SK-N-SH treated with all-trans-retinoic acid at 6 μM for 48 hours (cell line): ENCODE results near the gene TOMM20L.
A peak's percentile ranks its signal among the peaks of the same experiment; 100 is the strongest.

Experiments used
- ATAC-seq: fragments of 200-7000 bp; cut with Tn5 transposase; 3 replicates; pipeline ENCODE4 v1.9.1; 2020; ENCODE audit warnings: mild to moderate bottlenecking, moderate library complexity
- BACH2 ChIP-seq: fragments of 250-450 bp; sonication (Bioruptor Pico); IDR thresholded peaks from 2 replicates; pipeline ENCODE4 v1.9.0; 2021; ENCODE audit warnings: mild to moderate bottlenecking, borderline replicate concordance
- CREB5 ChIP-seq: fragments of 250-450 bp; sonication (Bioruptor Pico); IDR thresholded peaks from 2 replicates; pipeline ENCODE4 v1.5.1; 2020; ENCODE audit warnings: low read depth, mild to moderate bottlenecking, moderate library complexity
- CSDC2 ChIP-seq: fragments of 250-450 bp; sonication (Bioruptor Pico); IDR thresholded peaks from 2 replicates; pipeline ENCODE4 v1.5.0; 2020; ENCODE audit warnings: mild to moderate bottlenecking, moderate library complexity
- CSRNP3 ChIP-seq: fragments of 250-450 bp; sonication (Bioruptor Pico); IDR thresholded peaks from 2 replicates; pipeline ENCODE4 v1.5.1; 2021; ENCODE audit warnings: mild to moderate bottlenecking, moderate library complexity
- GLIS3 ChIP-seq: fragments of 250-450 bp; sonication (Bioruptor Pico); IDR thresholded peaks from 2 replicates; pipeline ENCODE4 v1.5.0; 2020; ENCODE audit warnings: mild to moderate bottlenecking, moderate library complexity
- ISL1 ChIP-seq: fragments of 250-450 bp; sonication (Bioruptor Pico); IDR thresholded peaks from 2 replicates; pipeline ENCODE4 v2.1.2; 2022; ENCODE audit warnings: mild to moderate bottlenecking, moderate library complexity
- OSR1 ChIP-seq: fragments of 250-450 bp; sonication (Bioruptor Pico); IDR thresholded peaks from 2 replicates; pipeline ENCODE4 v1.8.0; 2022; ENCODE audit warnings: moderate library complexity, mild to moderate bottlenecking, inconsistent platforms
- PATZ1 ChIP-seq: fragments of 250-450 bp; sonication (Bioruptor Pico); IDR thresholded peaks from 2 replicates; pipeline ENCODE4 v1.8.0; 2020; ENCODE audit warnings: mild to moderate bottlenecking, moderate library complexity, borderline replicate concordance
- POU6F1 ChIP-seq: fragments of 250-450 bp; sonication (Bioruptor Pico); IDR thresholded peaks from 2 replicates; pipeline ENCODE4 v1.8.0; 2021; ENCODE audit warnings: low read depth, mild to moderate bottlenecking, moderate library complexity, borderline replicate concordance
- PPARA ChIP-seq: fragments of 250-450 bp; sonication (Bioruptor Pico); IDR thresholded peaks from 2 replicates; pipeline ENCODE4 v1.5.0; 2020; ENCODE audit warnings: mild to moderate bottlenecking, borderline replicate concordance
- RARB ChIP-seq: fragments of 250-450 bp; sonication (Bioruptor Pico); IDR thresholded peaks from 2 replicates; pipeline ENCODE4 v1.8.0; 2021; ENCODE audit warnings: mild to moderate bottlenecking, moderate library complexity
- SNAI2 ChIP-seq: fragments of 250-450 bp; sonication (Bioruptor Pico); IDR thresholded peaks from 2 replicates; pipeline ENCODE4 v1.5.0; 2020; ENCODE audit warnings: mild to moderate bottlenecking, moderate library complexity
- TCF4 ChIP-seq: fragments of 250-450 bp; sonication (Bioruptor Pico); IDR thresholded peaks from 2 replicates; pipeline ENCODE4 v1.8.0; 2021; ENCODE audit warnings: mild to moderate bottlenecking, moderate library complexity, borderline replicate concordance
- TOX ChIP-seq: fragments of 250-450 bp; sonication (Bioruptor Pico); IDR thresholded peaks from 2 replicates; pipeline ENCODE4 v1.8.0; 2021; ENCODE audit warnings: mild to moderate bottlenecking, moderate library complexity, borderline replicate concordance
- TSHZ2 ChIP-seq: fragments of 250-450 bp; sonication (Bioruptor Pico); IDR thresholded peaks from 2 replicates; pipeline ENCODE4 v1.5.0; 2020; ENCODE audit warnings: mild to moderate bottlenecking, moderate library complexity
- ZNF565 ChIP-seq: fragments of 450-650 bp; formaldehyde crosslinking; conservative IDR thresholded peaks from 2 replicates; pipeline ENCODE4 v1.5.0; 2020; ENCODE audit warnings: low read depth, mild to moderate bottlenecking, moderate library complexity
- ZNF8 ChIP-seq: fragments of 450-650 bp; formaldehyde crosslinking; IDR thresholded peaks from 2 replicates; pipeline ENCODE4 v1.5.0; 2020; ENCODE audit warnings: mild to moderate bottlenecking, moderate library complexity

TOMM20L gene

GRCh38 chr14:58427281-58428117 is 31.8 kb downstream of the TOMM20L start, which contains the start of the genes KIAA0586 and TIMM9:
Gene KIAA0586 (plus strand): TSS chr14:58427719. CDS start chr14:58428265, 546 bp downstream.
Gene TIMM9 (minus strand): TSS chr14:58427531. CDS start chr14:58411945, 15,586 bp downstream.
- TF ChIP-seq SNAI2 (CRISPR knock-in tag), result no peak
- 0 out of 2 replicates have a peak, but pooled peaks have one; percentile 80 for TF ChIP-seq POU6F1 (CRISPR knock-in tag)
- ATAC-seq, result peak; percentile 91

- TF ChIP-seq CREB5 (CRISPR knock-in tag), result no peak
- no peak for TF ChIP-seq TCF4 (CRISPR knock-in tag)
- no peak for TF ChIP-seq OSR1
- TF ChIP-seq ISL1 (CRISPR knock-in tag), result no peak
- no peak for TF ChIP-seq TOX
- no peak for TF ChIP-seq PPARA
- no peak for TF ChIP-seq ZNF8 (CRISPR knock-in tag)
- TF ChIP-seq POU6F1 (CRISPR knock-in tag), result no peak
- no peak for TF ChIP-seq ZNF565 (CRISPR knock-in tag)
- TF ChIP-seq CSDC2 (CRISPR knock-in tag), result no peak
- TF ChIP-seq GLIS3 (CRISPR knock-in tag), result no peak
- no peak for TF ChIP-seq PATZ1
- no peak for TF ChIP-seq TSHZ2 (CRISPR knock-in tag)
- ATAC-seq, result peak; percentile 75
These were observed 32.5 kb downstream of the TOMM20L start for GRCh38 chr14:58428118-58428683.

GRCh38 chr14:58430156-58430555 is 34.4 kb downstream of the TOMM20L start:
- no peak for ATAC-seq
- TF ChIP-seq BACH2 (CRISPR knock-in tag) (no peak), TSHZ2 (CRISPR knock-in tag) (no peak), ISL1 (CRISPR knock-in tag) (no peak), OSR1 (no peak), TCF4 (CRISPR knock-in tag) (no peak), CREB5 (CRISPR knock-in tag) (no peak), CSRNP3 (CRISPR knock-in tag) (no peak), POU6F1 (CRISPR knock-in tag) (no peak), RARB (CRISPR knock-in tag) (no peak), PPARA (no peak), GLIS3 (CRISPR knock-in tag) (no peak)
